GM19468 (cell line): ENCODE data around the gene NUP214.
"Not testable (repeated sequence)": the region's sequence is repeated elsewhere in the genome, so short reads cannot be mapped to it uniquely, and the experiment has no call there.

Source experiments
- ATAC-seq: cut with Tn5 transposase; IDR thresholded peaks from one replicate; pipeline ENCODE4 v1.9.1; 2021; ENCODE audit warnings: mild to moderate bottlenecking, moderate library complexity, moderate number of reproducible peaks; ENCODE audit not compliant: unreplicated experiment; ENCODE audit errors: extremely low read depth

NUP214 gene

GRCh38 chr9:131115360-131115742 is 10.0 kb upstream of the NUP214 start:
- not testable (repeated sequence) for ATAC-seq

- ATAC-seq = no peak
Measured at GRCh38 chr9:131116281-131117120, 8.9 kb upstream of the NUP214 start.

- ATAC-seq = no peak
Measured at GRCh38 chr9:131117121-131117761, 8.1 kb upstream of the NUP214 start.

- ATAC-seq = no peak
Measured at GRCh38 chr9:131117762-131118145, 7.6 kb upstream of the NUP214 start.

- ATAC-seq = no peak
Measured at GRCh38 chr9:131119600-131119999, 5.8 kb upstream of the NUP214 start.

- ATAC-seq = no peak
Measured at GRCh38 chr9:131120620-131121228, 4.7 kb upstream of the NUP214 start.

- ATAC-seq = no peak
Measured at GRCh38 chr9:131121346-131121745, 4.0 kb upstream of the NUP214 start.

GRCh38 chr9:131122158-131122557 is 3.2 kb upstream of the NUP214 start:
- no peak for ATAC-seq

- no peak for ATAC-seq
Measured at GRCh38 chr9:131125038-131125287, 423 bp upstream of the NUP214 start.

GRCh38 chr9:131126059-131126426 is 657 bp downstream of the NUP214 start:
- no peak for ATAC-seq

GRCh38 chr9:131129183-131129582 is 3.8 kb downstream of the NUP214 start:
- no peak for ATAC-seq

- no peak for ATAC-seq
Measured at GRCh38 chr9:131138676-131139075, 13.3 kb downstream of the NUP214 start.

GRCh38 chr9:131140112-131140511 is 14.7 kb downstream of the NUP214 start:
- no peak for ATAC-seq

GRCh38 chr9:131140550-131140949 is 15.2 kb downstream of the NUP214 start:
- no peak for ATAC-seq

- no peak for ATAC-seq
Measured at GRCh38 chr9:131142160-131142559, 16.8 kb downstream of the NUP214 start.

GRCh38 chr9:131144201-131144600 is 18.8 kb downstream of the NUP214 start:
- no peak for ATAC-seq

- no peak for ATAC-seq
Measured at GRCh38 chr9:131145245-131145644, 19.9 kb downstream of the NUP214 start.

GRCh38 chr9:131146186-131146585 is 20.8 kb downstream of the NUP214 start:
- ATAC-seq = no peak

- ATAC-seq = no peak
Measured at GRCh38 chr9:131148276-131148675, 22.9 kb downstream of the NUP214 start.

- ATAC-seq = no peak
Measured at GRCh38 chr9:131148966-131149687, 23.7 kb downstream of the NUP214 start.

- ATAC-seq = no peak
Measured at GRCh38 chr9:131149688-131150053, 24.3 kb downstream of the NUP214 start.
